CD4-positive, alpha-beta T cell treated with Interleukin-15 for 1 hour (primary cell): ENCODE measurements around the gene CCR5.

Source experiments
- DNase-seq: peaks from one replicate; pipeline ENCODE4 v3.0.0-alpha.2; 2020

The CCR5 gene

GRCh38 chr3:46409739-46410489, 39.2 kb downstream of the CCR5 start:
- no peak for DNase-seq

GRCh38 chr3:46410669-46411068, 39.9 kb downstream of the CCR5 start:
- no peak for DNase-seq

GRCh38 chr3:46411271-46411670, 40.5 kb downstream of the CCR5 start:
- DNase-seq = no peak

- no peak for DNase-seq
Observed at GRCh38 chr3:46412786-46413298, 42.1 kb downstream of the CCR5 start.

GRCh38 chr3:46413951-46414350, 43.2 kb downstream of the CCR5 start:
- DNase-seq = no peak

GRCh38 chr3:46414739-46415138, 44.0 kb downstream of the CCR5 start:
- DNase-seq = no peak

GRCh38 chr3:46416125-46416810, 45.5 kb downstream of the CCR5 start:
- no peak for DNase-seq

- no peak for DNase-seq
Observed at GRCh38 chr3:46416811-46417510, 46.2 kb downstream of the CCR5 start.

- DNase-seq = no peak
Observed at GRCh38 chr3:46417841-46418611, 47.3 kb downstream of the CCR5 start.

GRCh38 chr3:46419816-46420215, 49.1 kb downstream of the CCR5 start:
- no peak for DNase-seq

GRCh38 chr3:46420931-46421330, 50.2 kb downstream of the CCR5 start:
- no peak for DNase-seq

- DNase-seq = no peak
Observed at GRCh38 chr3:46422617-46423016, 51.9 kb downstream of the CCR5 start.

GRCh38 chr3:46423588-46423987, 52.8 kb downstream of the CCR5 start:
- no peak for DNase-seq
